Stimulated activated CD8-positive, alpha-beta memory T cell treated with anti-CD3 and anti-CD28 coated beads, Interleukin-7, amount 100 ng/mL, for 24 hours (primary cell): ENCODE data around the gene GRXCR1.

Experiments used
- DNase-seq: peaks from one replicate; pipeline ENCODE4 v3.0.0-alpha.2; 2020; ENCODE audit warnings: low read depth

GRXCR1 gene

DNA sequence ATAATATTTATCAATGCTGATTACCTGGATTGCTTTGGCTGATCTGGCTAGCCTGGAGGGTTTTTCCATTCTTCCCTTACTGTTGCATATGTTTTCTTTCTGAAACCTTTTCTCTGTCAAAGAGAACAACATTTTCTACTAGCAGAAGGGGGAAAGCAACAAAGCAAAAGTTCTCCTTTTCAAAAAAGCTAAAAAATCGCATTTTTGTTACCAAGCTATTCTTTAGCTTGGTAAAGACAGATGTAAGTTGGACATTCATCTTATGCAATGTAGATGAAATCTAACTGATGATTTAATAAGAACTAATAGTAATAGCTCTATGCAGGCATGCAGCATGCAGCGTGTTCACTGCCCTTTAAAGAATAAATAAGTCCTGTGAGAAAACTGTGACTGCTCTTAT lies at the start of gene GRXCR1:
Gene GRXCR1, plus strand, starts transcription at position 301 of the 400 bp plus-strand sequence. CDS start 554 bp downstream, outside the sequence.
- no peak for DNase-seq

DNA sequence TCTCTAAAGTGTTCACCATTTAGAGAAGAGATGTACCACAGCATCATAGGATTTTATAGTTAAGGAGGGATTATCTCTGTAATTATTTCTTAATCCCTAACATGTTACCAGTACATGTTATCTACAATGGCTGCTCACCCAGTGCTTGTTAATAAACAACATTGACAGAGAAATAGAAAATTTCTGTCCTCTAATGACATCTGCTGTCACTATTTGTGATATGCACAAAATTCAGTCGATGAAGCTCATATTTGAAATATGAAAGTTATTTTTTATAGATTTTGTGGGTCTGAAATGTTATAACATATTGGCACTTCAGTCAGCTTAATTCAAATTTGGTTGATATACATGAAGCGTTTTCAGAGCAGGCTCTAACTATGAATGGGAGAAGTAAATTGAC lies 48.8 kb upstream of the GRXCR1 start:
- no peak for DNase-seq

DNA sequence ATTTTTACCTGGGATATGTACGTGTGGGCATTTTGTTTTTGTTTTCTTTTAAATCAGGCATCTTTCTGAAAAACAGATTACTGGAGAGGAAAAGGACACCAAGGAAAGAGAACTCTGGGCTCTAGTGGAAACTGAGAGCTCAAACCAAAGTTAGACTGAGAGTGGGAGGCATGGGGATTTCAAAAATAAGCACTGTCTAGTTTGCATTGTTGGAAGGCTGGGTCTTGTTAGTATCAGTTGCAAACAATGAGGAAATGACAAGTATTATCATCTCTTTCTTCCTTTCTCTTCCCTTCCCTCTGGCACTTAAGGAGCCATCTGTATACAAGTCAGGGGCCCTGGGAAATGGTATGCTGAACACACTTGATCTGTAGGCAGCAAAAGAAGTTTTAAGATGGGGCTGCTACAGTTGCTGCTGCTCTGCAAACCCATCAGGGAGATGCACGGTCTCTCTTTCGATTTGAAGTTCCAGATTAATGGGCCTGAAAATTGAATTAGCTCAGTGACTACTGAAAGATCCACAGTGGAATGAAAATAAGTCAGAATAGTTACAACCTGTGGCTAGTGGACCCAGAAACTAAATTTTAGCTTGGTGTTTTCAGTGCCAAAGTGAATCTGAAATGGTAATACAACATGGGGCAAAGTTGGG lies 48.0 kb upstream of the GRXCR1 start:
- DNase-seq, result no peak

DNA sequence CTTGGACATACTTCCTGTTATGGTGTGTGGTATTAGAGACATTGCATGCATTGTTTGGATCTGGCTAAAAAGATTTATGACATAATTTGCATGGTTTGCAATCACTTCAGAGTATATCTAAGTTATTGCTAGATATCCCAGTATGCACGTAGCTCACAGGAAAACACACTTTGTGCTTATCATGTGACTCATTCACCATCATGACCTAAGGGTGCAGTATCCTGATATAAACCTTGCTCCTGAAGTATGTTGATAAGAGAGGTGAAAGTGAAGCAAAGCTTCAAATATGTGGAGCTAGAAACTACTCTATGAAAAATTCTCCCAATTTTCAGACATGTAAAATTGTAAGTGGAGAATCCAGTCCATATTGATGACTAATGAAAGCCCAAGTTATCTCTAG lies 46.9 kb upstream of the GRXCR1 start:
- no peak for DNase-seq

DNA sequence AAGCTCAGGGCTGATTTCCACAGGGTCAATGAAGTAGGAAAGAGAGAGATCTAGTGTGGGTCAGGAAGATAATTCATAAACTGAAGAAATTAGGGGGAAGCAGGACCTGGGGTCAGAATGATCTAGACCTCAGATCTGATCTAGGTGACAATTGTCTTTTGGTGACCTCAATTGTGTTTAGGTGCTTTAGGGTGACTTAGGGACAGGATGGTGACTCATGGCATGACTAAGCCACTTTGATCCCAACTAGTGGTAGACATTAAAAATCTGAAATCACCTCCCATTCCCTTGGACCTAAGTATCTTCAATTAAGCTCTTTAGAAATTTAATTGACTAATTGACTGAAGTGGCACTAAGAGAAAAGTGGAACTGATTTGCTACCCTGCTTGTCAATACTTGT lies 36.7 kb upstream of the GRXCR1 start:
- no peak for DNase-seq

DNA sequence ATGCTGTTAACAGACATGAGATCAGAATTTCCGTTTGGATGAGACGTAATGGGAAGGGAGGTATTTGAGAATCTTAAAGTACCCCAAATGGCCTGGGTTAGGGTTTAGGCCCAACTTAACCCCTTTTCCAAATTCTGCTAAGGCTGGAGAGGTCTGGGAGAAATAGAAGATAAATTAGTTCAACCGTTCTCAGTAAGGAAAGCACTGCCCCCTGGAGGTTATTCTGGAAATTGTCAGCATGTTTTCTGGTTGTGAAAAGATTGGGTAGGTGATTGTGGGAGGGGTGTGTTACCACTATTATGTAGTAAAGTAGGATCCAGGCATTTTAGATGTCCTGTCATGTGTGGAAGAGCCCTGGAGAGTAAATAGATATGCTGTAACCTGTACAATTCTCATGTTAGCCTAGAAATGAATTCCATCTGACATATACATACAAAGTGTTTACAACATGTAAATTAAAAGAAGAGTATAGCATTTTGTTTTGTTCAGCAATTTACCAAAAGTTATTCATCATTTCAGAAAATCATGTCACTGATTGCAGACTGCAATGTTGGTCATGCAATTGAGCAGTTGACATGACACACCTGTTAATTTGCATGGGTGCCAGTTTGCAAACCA lies 26.8 kb upstream of the GRXCR1 start:
- no peak for DNase-seq

DNA sequence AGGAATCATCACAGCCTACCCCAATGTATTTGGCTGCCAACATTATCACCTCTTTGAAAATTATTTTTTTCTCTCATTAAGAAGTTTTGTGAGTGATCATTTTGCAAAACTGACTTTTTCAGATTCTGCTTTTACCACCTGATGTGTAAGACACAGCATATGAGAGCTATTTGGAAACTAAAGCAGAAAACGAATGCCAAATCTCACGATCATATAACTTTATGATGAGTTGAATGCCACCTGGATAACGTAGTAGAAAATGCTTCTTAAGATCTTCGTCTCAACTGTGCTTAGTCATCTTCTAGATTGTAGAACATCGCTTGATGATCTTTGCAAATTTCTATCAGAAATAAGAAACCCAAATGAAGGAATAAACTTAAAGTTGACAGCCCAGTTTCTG lies 21.3 kb upstream of the GRXCR1 start:
- DNase-seq, result no peak

DNA sequence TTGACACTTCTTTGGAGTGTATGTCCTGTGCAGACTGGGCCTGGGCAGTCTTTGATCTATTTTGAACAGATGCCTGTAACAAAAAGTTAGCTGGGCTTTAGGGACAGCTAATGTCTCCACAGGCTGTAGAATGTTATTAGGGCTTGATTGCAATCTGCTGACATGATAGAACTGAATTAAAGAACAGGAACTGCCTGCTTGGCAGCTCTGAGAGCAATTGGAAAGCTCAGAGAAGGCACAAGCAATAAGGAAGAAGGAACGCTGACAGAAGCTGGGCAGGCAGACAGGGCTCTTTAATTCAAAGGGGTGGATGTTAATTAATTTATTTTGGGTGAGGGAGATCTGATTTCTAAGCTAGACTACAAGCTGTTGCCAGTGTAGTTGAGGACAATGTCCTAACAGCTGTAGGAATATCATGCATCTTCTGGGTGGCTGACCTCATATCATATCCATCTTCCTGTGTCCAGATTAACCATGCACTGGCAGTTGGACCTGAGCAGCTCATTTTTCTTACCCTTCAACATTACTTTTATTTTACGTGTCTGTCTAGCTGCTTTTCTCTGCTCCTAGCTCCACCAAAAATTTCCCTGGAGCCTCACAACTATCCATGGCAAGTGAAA lies 20.7 kb upstream of the GRXCR1 start:
- no peak for DNase-seq

DNA sequence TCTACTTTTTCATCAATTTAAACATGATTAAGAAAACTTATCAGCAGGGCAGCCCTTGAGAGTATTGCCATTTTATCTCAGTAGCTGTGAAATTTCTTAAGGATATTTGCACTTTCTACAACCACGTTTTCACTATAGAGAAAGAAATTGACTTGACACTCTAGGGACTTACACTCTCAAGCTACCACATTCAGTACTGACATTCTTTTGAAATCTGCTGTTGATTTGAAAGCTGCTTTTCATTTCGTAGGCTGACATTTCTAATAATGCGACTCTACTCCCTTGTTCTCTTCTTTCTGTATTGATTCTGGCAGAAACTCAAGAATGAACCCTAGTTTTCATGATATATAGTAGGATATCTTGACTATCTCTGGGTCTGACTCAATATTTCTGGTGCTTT lies 13.7 kb upstream of the GRXCR1 start:
- DNase-seq, result no peak

DNA sequence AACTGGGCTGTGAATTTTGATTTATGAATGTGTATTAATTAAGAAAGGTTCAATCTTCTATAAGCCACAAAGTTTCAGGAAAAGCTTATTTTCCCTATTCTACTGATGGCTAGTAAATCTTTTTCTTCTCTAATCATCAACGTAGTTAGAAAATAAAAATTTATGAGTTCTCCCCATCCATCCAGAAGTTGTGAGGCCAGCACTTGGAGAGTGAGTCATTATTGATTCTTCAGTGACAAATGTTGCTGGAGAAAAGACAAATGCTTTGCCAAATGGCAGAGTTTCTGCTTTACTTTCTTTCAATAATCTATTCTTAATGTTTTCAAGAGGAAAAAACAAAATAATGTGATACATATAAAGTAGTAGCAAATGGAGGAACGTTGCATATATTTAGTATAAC lies 11.3 kb upstream of the GRXCR1 start:
- no peak for DNase-seq

DNA sequence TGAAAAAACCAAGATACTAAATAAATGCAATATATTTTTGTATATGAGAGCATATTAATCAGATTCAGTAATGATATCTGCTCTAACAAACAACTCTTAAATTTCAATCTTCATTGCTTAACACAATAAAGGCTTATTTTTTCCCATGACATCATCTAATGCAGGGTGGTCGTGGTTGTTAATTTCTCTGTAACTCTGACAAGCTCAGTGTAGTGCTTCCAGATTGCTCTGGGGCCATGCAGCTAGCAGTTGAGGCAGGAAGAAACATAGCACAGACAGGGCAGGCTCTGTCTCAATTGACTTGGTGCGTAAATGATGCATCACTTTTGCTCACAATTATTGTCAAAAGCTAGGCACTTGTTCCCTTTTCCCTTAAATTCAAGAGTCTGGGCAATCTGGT lies 869 bp upstream of the GRXCR1 start:
- no peak for DNase-seq

DNA sequence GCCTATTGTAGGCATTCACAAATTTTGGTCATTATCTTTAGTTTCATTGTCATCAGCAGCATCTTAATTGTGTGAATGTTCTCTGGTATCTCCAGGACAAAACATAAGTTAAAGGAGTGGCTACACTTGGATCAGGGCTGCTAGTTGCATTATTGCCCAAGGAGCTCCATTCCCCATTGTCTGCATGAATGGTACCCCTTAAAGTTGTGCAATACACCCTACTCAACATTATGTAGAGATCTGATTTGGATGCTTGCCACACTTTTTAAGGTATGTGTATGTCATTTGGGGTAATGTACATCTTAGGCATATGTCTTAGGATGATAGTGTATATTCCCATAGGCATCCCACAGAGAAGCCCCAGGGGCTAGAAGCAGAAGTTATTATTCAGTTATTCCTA lies 2.9 kb downstream of the GRXCR1 start:
- DNase-seq, result no peak

DNA sequence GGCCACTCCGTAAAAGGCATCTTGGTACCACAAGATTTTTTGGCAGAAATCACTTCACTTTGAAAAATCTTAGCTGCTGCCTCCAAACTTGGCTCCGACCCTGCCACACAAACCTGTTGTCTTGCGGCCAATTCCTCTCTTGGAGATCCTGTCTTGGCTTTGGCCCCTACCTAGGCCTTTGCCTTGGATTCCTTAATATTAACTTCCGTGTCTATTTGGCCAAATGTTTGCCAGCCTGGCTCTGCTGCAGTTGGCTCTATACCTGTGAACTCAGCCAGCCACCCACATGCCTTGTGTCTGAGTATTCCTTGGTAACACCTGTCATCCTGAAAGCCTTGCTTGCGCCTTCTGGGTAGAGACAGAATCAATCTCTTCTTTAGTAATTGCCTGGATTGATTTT lies 12.5 kb downstream of the GRXCR1 start:
- no peak for DNase-seq

DNA sequence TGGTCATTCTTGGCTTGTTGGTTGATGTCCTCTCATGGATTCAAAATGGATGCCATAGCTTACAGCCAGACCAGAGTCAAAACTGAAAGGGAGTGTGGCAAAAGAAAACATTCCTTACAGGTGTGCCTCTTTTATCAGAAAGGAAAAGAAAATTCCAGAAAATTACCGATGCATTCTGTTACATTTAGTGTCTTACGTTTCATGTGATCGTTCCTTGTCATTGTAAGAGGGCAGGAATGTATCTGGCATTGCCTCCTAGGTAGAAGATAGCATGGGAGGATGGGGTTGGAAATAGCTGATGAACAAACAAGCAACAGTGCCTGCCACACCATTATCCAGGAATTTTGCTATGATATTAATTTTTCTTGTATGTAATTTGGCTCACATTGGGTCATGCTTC lies 13.1 kb downstream of the GRXCR1 start:
- no peak for DNase-seq

DNA sequence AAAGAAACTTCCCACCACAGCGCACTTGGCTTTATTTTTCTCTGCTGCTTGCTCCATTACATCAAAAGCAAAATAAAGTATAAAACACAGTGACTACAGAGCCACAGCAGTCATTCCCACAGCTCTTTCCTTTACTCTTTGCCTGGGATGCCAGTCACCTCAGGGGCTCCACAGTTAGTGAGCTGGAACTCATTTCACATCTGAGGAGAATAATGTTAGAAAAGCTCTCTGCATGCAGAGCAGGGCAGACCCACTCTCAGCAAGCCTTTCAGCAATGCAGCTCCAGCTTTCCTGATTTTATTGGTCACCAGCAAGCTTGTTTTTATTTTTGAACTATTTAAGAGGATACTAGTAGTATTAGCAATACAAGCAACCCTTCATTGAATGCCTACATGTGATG lies 13.8 kb downstream of the GRXCR1 start:
- DNase-seq, result no peak

DNA sequence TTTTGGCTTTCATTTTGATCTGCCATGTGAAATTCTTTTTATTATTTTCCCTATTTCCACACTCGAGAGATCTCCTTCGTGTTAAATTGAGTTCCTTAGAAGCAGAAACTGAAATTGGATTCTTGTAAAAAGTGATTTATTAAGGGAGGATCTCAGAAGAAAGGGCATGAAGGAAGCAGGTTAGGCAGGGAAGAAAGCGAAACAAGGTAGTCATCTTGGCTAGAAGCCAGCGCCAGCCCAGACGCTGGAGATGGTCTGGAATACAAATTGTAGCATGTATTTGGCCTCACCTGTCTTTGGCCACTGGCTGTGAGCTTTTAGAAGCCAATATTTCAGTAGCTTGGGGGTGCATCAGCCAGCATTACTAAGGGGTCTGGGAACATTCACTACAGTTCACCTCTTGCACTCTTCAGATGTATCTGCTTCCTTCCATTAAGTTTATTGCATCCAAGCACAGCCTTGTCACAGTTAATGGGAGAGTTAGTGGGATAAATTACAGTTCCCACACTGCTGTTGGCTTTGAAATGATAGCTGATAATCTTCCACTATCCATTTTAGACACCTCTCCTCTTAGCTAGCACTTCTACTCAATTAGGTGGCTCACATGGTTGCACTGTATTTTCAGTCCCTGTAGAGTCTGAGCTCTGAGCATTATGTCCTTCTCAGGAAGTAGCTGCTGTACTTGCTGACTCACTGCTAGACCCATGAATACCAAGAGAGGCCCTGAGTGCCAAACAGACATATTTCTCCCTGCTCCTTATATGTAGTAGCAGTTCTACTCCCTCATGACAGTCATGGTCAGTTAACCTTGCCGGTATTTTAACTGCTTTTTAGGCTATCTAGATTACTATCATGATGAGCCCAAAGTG lies 14.6 kb downstream of the GRXCR1 start:
- DNase-seq, result no peak

DNA sequence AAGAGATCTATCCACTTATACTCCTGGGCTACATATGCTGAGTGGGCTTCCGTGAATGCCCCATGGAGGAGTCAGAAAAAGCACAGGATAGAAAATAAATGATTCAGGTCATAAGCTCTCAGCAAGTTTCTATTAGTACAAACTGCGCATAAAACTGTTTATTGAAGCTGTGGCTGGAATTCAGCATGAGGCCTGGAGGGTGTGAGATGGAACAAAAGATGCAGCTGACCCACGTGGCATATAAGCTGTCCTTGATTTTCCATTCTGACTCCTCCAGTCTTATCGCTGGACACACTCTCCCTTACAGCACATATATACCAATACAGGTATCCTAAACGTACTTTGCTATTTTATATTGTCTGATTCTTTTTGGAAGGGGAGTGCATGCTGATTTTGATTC lies 17.9 kb downstream of the GRXCR1 start:
- no peak for DNase-seq

DNA sequence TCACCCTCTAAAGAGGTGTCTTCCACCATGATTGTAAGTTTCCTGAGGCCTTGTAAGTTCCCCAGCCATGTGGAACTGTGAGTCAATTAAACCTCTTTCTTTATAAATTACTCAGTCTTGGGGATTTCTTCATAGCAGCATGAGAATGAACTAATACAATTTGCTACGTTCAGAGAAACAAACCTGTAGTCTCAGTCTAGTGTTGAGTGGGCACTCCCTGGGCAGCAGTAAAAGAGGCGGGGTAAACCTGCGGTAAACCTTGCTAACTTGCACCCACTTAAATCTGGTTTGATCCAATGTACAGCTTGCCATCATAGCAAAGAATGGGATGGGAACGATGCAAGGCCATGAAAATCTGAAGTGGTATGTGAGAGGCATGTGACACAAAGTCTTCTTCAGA lies 22.4 kb downstream of the GRXCR1 start:
- DNase-seq, result no peak

DNA sequence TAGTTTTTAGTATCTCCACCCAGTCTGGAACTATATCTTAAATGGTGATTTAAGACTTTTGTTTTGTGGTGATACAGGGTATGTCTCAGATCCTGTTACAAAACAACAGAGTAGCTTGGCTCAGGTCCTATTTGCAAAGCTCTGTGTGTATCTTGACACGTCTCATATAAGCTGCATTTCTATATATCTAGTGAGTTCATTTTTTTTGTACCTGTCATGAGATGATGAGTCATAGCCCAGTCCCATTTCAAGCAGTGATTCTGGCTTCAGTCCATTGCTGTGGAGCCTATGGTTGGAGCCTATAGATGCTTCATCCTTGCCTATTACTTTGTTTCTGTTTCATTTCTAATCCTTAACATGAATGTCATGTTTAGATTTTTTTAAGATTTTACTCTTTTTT lies 23.0 kb downstream of the GRXCR1 start:
- DNase-seq, result no peak

DNA sequence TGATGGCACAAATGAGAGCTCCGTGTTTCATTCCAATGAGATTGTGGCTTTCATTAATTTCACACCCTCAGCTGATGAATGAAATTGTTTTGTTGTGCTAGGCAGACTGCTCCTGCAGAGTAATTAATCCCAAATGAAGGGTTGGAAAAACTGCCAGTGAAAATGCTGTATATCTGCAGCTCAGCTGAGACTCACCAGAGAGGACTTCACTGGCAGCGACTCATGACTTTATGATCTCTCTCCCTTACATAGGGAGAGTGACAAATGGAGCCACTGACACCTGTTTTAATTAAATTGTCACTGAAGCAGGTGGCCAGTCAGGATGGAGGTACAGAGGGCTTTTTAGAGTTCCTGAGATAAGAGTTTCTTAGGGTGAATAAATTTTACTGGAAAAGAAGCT lies 24.8 kb downstream of the GRXCR1 start:
- DNase-seq, result no peak

DNA sequence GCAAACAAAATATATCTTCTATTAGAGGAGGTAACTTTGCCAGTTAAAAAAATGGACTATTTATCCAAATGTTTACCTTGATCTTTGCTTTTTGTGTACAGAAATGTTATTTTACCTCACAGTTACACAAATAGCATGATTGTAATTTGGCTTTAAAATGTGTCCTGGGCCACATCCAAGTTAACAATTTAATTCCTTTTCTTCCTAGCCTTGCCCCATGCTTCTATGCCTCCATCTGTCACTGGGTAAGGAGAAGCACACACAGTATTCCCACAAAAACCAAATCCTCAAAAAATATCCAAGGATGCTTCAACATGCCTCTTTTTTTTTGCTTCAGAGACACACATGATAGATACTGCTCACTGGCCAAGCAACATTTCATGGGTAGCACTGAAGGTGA lies 30.9 kb downstream of the GRXCR1 start:
- DNase-seq, result no peak

DNA sequence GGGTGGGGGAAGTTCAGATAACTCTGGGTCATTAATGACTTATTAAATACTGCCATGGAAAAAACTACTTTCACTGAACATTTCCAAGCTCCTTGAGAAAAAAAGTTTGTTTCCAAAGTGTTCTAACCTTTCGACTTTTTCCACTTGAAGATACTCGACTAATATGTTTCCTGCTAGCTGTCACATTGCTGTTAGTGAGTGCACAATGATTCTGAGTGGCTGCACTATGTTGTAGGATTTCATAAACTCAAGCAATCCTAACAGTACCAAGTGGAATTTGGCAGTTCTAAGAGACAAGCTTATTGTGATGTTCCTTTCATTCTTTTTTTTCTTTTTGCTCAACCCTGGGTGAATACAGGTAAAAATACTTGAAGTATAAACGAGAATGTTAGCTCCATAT lies 33.4 kb downstream of the GRXCR1 start:
- no peak for DNase-seq

DNA sequence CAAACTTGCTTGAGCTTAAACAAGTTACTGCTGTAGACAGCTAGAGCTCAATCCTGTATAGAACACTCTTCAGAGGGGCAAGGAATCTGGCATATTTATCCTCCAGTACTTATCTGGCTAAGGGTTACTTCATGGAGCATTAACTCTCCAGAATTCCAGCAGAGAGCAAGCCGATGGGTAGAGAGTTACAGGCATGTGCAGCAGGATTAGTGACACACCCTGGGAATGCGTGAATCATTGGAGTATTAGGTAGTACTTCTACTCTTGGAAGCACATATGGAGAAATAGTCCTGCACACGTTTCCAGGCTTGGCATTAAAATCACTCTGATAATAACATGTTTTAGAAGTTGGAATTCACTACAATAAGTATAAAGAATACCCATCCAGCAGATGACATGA lies 35.4 kb downstream of the GRXCR1 start:
- no peak for DNase-seq
